Activated naive CD4-positive, alpha-beta T cell (primary cell): Measurements from ENCODE around the gene LRRC27.

Source experiments
- DNase-seq, 4 experiments: peaks; one replicate each; lab custom pipeline; 2025; lab: John Stamatoyannopoulos, UW

LRRC27 gene

GRCh38 chr10:132390921-132391675 is 59.1 kb downstream of the LRRC27 start:
- no peak for DNase-seq

GRCh38 chr10:132391676-132392020 is 59.7 kb downstream of the LRRC27 start:
- no peak for DNase-seq

- DNase-seq: no peak
Measured at GRCh38 chr10:132392184-132392800, 60.3 kb downstream of the LRRC27 start.

- no peak for DNase-seq
Measured at GRCh38 chr10:132392811-132393694, 61.1 kb downstream of the LRRC27 start.

GRCh38 chr10:132393695-132394181 is 61.7 kb downstream of the LRRC27 start:
- no peak for DNase-seq

GRCh38 chr10:132394201-132394811 is 62.3 kb downstream of the LRRC27 start:
- DNase-seq: no peak

- DNase-seq: no peak
Measured at GRCh38 chr10:132394936-132395703, 63.1 kb downstream of the LRRC27 start.

GRCh38 chr10:132395704-132396493 is 63.9 kb downstream of the LRRC27 start:
- peak in 1 of 4 experiments; percentile 57 for DNase-seq

- DNase-seq: peak in 3 of 4 experiments; percentile 24 to 66 (median 52)
Measured at GRCh38 chr10:132396494-132397035, 64.6 kb downstream of the LRRC27 start.

- peak in 2 of 4 experiments; percentile 23 to 57 for DNase-seq
Measured at GRCh38 chr10:132397036-132397541, 65.1 kb downstream of the LRRC27 start, which contains the start of gene PWWP2B. TSS of gene PWWP2B (plus strand) at chr10:132397200. CDS start at chr10:132397227, 27 bp downstream.

- DNase-seq: no peak
Measured at GRCh38 chr10:132397671-132398565, 65.9 kb downstream of the LRRC27 start.

GRCh38 chr10:132398566-132398991 is 66.6 kb downstream of the LRRC27 start:
- DNase-seq: no peak

- no peak for DNase-seq
Measured at GRCh38 chr10:132399117-132400035, 67.4 kb downstream of the LRRC27 start.

GRCh38 chr10:132400041-132400546 is 68.1 kb downstream of the LRRC27 start:
- no peak for DNase-seq

- no peak for DNase-seq
Measured at GRCh38 chr10:132400547-132401151, 68.7 kb downstream of the LRRC27 start.

- no peak for DNase-seq
Measured at GRCh38 chr10:132401401-132402118, 69.6 kb downstream of the LRRC27 start.
